ENCODE results near the gene VAMP4.

The VAMP4 gene

GRCh38 chr1:171769171-171769570 is 27.3 kb upstream of the VAMP4 start:
- no peak for DNase-seq (ENCODE audit: low read depth)
- H3K4me3 ChIP-seq (ENCODE audit: low read depth, low read length), result no peak overlapping the region
- TF ChIP-seq CTCF (IDR thresholded peaks at IDR 0.05; ENCODE audit: low read depth, low read length, missing control alignments), result no peak
- in situ Hi-C loops (cut with HindIII; ENCODE audit: low sequenced_read_pairs), result no loop called here

GRCh38 chr1:171763764-171764163 is 21.9 kb upstream of the VAMP4 start:
- H3K4me3 ChIP-seq (ENCODE audit: low read depth, low read length), result no peak overlapping the region
- in situ Hi-C loops (cut with HindIII; ENCODE audit: low sequenced_read_pairs), result no loop called here
- DNase-seq (ENCODE audit: low read depth), result no peak
- no peak for TF ChIP-seq CTCF (IDR thresholded peaks at IDR 0.05; ENCODE audit: low read depth, low read length, missing control alignments)

- DNase-seq (ENCODE audit: low read depth), result no peak
- H3K4me3 ChIP-seq (ENCODE audit: low read depth, low read length), result no peak overlapping the region
- in situ Hi-C loops (cut with HindIII; ENCODE audit: low sequenced_read_pairs), result no loop called here
- no peak for TF ChIP-seq CTCF (IDR thresholded peaks at IDR 0.05; ENCODE audit: low read depth, low read length, missing control alignments)
Observed at GRCh38 chr1:171762143-171762563, 20.3 kb upstream of the VAMP4 start.

GRCh38 chr1:171758011-171758410 is 16.1 kb upstream of the VAMP4 start:
- in situ Hi-C loops (cut with HindIII; ENCODE audit: low sequenced_read_pairs), result no loop called here
- TF ChIP-seq CTCF (IDR thresholded peaks at IDR 0.05; ENCODE audit: low read depth, low read length, missing control alignments), result no peak
- no peak for DNase-seq (ENCODE audit: low read depth)
- H3K4me3 ChIP-seq (ENCODE audit: low read depth, low read length), result no peak overlapping the region

GRCh38 chr1:171756856-171757255 is 15.0 kb upstream of the VAMP4 start:
- in situ Hi-C loops (cut with HindIII; ENCODE audit: low sequenced_read_pairs), result no loop called here
- no peak for TF ChIP-seq CTCF (IDR thresholded peaks at IDR 0.05; ENCODE audit: low read depth, low read length, missing control alignments)
- no peak overlapping the region for H3K4me3 ChIP-seq (ENCODE audit: low read depth, low read length)
- no peak for DNase-seq (ENCODE audit: low read depth)

- TF ChIP-seq CTCF (IDR thresholded peaks at IDR 0.05; ENCODE audit: low read depth, low read length, missing control alignments), result no peak
- no peak overlapping the region for H3K4me3 ChIP-seq (ENCODE audit: low read depth, low read length)
- in situ Hi-C loops (cut with HindIII; ENCODE audit: low sequenced_read_pairs), result no loop called here
- DNase-seq (ENCODE audit: low read depth), result no peak
Observed at GRCh38 chr1:171754971-171755370, 13.1 kb upstream of the VAMP4 start.

- no peak overlapping the region for H3K4me3 ChIP-seq (ENCODE audit: low read depth, low read length)
- in situ Hi-C loops (cut with HindIII; ENCODE audit: low sequenced_read_pairs), result no loop called here
- DNase-seq (ENCODE audit: low read depth), result no peak
- no peak for TF ChIP-seq CTCF (IDR thresholded peaks at IDR 0.05; ENCODE audit: low read depth, low read length, missing control alignments)
Observed at GRCh38 chr1:171754353-171754705, 12.5 kb upstream of the VAMP4 start.
